Measurements from ENCODE around the gene USP6NL.

DNA sequence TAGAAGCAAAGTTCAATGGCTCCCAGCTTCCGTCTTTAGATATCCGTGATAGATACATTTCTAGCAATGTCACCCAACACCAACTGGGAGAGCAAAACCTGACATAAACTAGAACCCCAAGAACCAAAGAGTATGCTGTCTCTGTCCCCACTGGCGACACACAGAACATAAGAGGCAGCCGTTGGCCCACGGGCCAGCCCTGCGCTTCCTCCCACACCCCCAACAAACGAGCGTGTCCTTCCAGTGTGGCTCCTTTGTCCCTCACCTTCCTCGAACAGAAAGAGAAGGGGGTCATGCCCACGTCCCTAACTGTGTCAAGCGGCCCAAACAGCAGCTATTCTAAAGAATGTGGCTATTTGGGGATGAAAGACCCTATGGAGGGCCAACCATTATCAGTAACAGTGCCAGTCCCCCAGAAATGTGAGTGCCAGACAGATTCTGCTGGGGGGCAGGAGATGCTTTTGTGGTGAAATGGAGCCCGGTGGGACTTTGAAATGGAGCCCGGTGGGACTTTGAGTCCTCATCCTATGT is 171.9 kb downstream of the USP6NL start:
- TF ChIP-seq EZH2 (IDR thresholded peaks at IDR 0.05) (no peak), FOXP2 (optimal IDR thresholded peaks at IDR 0.05; ENCODE audit: control extremely low read depth, extremely low read length, insufficient read depth) (no peak)

All from SK-N-MC (cell line).